ENCODE data around the gene DMD.

DMD gene

GRCh38 chrX:32788936-32789335 lies 422.4 kb downstream of the DMD start:
- TF ChIP-seq, protein P1, sequence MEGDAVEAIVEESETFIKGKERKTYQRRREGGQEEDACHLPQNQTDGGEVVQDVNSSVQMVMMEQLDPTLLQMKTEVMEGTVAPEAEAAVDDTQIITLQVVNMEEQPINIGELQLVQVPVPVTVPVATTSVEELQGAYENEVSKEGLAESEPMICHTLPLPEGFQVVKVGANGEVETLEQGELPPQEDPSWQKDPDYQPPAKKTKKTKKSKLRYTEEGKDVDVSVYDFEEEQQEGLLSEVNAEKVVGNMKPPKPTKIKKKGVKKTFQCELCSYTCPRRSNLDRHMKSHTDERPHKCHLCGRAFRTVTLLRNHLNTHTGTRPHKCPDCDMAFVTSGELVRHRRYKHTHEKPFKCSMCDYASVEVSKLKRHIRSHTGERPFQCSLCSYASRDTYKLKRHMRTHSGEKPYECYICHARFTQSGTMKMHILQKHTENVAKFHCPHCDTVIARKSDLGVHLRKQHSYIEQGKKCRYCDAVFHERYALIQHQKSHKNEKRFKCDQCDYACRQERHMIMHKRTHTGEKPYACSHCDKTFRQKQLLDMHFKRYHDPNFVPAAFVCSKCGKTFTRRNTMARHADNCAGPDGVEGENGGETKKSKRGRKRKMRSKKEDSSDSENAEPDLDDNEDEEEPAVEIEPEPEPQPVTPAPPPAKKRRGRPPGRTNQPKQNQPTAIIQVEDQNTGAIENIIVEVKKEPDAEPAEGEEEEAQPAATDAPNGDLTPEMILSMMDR (IDR thresholded peaks at IDR 0.05; ENCODE audit: borderline replicate concordance, insufficient read depth, low read depth, low read length): no peak
- H3K4me3 ChIP-seq (ENCODE audit: low read depth, low read length): no peak overlapping the region

DNA sequence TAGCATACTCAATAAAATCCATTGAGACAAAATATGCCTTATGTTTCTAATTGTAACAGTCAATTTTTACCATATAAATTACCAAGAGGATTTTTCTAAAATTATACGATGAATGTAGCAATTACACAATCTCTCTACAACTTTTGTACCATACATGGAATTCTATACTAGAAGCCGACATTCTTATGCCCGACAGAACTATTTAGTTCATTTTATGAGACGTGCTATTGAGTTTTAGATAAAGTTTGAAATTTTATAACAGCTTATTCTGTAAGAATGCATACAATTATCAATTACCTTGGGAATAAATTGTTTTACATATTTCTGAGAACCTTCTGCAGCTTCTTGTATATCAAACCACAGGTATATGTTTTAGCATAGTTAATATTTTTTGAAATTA lies 431.2 kb downstream of the DMD start:
- H3K4me3 ChIP-seq (ENCODE audit: low read depth, low read length): no peak overlapping the region
- TF ChIP-seq, protein P1 (IDR thresholded peaks at IDR 0.05; ENCODE audit: borderline replicate concordance, insufficient read depth, low read depth, low read length): no peak

GRCh38 chrX:32778965-32779364 lies 432.4 kb downstream of the DMD start:
- TF ChIP-seq, protein P1 (IDR thresholded peaks at IDR 0.05; ENCODE audit: borderline replicate concordance, insufficient read depth, low read depth, low read length): no peak
- no peak overlapping the region for H3K4me3 ChIP-seq (ENCODE audit: low read depth, low read length)

- H3K4me3 ChIP-seq (ENCODE audit: low read depth, low read length): no peak overlapping the region
- TF ChIP-seq, protein P1 (IDR thresholded peaks at IDR 0.05; ENCODE audit: borderline replicate concordance, insufficient read depth, low read depth, low read length): no peak
Measured at GRCh38 chrX:32774966-32775365, 436.4 kb downstream of the DMD start.

DNA sequence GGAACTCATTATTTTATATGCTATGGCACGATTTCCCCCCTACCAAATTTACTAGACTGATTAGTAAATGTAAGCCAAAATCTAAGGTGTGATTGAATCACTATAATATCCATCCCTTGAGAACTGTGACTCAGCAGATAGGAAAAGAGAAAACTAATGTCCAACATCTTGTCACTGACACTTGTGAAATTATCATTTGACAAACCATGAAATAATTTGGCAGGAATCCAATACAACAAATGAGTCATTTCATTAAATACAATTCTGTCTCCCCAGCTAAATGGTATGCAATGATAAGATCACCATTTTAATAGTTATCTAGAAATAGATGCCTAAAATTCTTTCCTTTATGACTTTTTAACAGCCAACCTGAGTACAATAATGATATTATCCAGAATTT lies 462.3 kb downstream of the DMD start:
- TF ChIP-seq, protein P1 (IDR thresholded peaks at IDR 0.05; ENCODE audit: borderline replicate concordance, insufficient read depth, low read depth, low read length): no peak
- H3K4me3 ChIP-seq (ENCODE audit: low read depth, low read length): no peak overlapping the region

DNA sequence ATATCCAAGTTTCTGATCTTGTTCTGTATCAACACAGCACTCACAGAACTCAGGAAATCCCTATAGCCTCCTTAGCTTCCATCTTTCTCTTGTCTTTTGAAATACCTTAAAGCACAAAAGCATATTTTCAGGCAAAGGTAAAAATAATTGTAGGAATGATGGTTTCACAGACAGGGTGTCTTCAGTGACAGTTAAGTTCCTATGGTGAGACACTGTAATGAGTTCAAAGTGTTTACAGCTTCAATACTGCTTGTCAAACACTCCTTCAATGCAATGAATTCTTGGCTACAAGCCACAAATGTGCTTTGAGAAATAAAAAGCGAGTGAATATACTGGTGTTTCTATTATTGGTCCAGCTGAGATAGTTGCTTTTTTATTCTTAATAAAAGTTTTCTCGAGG lies 466.0 kb downstream of the DMD start:
- TF ChIP-seq, protein P1 (IDR thresholded peaks at IDR 0.05; ENCODE audit: borderline replicate concordance, insufficient read depth, low read depth, low read length): no peak
- H3K4me3 ChIP-seq (ENCODE audit: low read depth, low read length): no peak overlapping the region

- no peak overlapping the region for H3K4me3 ChIP-seq (ENCODE audit: low read depth, low read length)
- TF ChIP-seq, protein P1 (IDR thresholded peaks at IDR 0.05; ENCODE audit: borderline replicate concordance, insufficient read depth, low read depth, low read length): no peak
Measured at GRCh38 chrX:32744921-32745320, 466.4 kb downstream of the DMD start.
